Measurements from ENCODE around the gene RNASE1. TPM values are rescaled to one million over a fixed set of nuclear protein-coding genes. Genes with fewer than 3 reads are reported as not detected.

The RNASE1 gene
- total RNA-seq, result 100 to 1,000 TPM in 1 of 6 experiments, 10 to 100 TPM in 5; 20.1 to 106 (median 34.1) TPM
- long read RNA-seq, transcript RNASE1-202 (2 exons, 1,348 nt), result major isoform, 11 of 12 reads
- long read RNA-seq, partial matches to known transcripts, result 1 of 12 reads
- long read RNA-seq, other reads (novel, unspliced or antisense), result 0 of 12 reads

- H3K36me3 ChIP-seq, result no peaks in the 10 kb centered on the region
- WGBS (ENCODE audit: insufficient coverage, low coverage, low lambda C conversion rate, missing lambda C conversion rate), result 26% methylated on average over 10 of the region's 11 CpGs
- peak within 1 kb of the TSS; percentile 18 to 24 (median 20) for H3K4me3 ChIP-seq
- ATAC-seq (peak; percentile 29 to 69 (median 55)), DNase-seq (no peak)
- H3K27ac ChIP-seq, result peak within 1 kb of the TSS in 2 of 3 donors; percentile 24 to 63
- no peaks in the 10 kb centered on the region for H3K27me3 ChIP-seq
- intact Hi-C loops (cut with DNase I), result no loop called here
- TF ChIP-seq CTCF (IDR thresholded peaks at IDR 0.05) (no peak), POLR2A (IDR thresholded peaks at IDR 0.05) (peak; percentile 31)
- H3K9me3 ChIP-seq, result no peaks in the 10 kb centered on the region
- peaks cover 0 to 7% (median 0%) of the 10 kb centered on the region in 4 donors for H3K4me1 ChIP-seq
Observed at GRCh38 chr14:20802341-20803084, at the start of gene RNASE1. RNASE1 (minus strand) TSS chr14:20802844; CDS start chr14:20802068, 776 bp downstream.

- H3K4me3 ChIP-seq, result no peak overlapping the region
- 43% methylated on average over 3 of the region's 4 CpGs for WGBS (ENCODE audit: insufficient coverage, low coverage, low lambda C conversion rate, missing lambda C conversion rate)
- no peaks in the 10 kb centered on the region for H3K36me3 ChIP-seq
- H3K27me3 ChIP-seq, result no peaks in the 10 kb centered on the region
- H3K27ac ChIP-seq, result no peak overlapping the region
- no peaks in the 10 kb centered on the region for H3K4me1 ChIP-seq
- H3K9me3 ChIP-seq, result no peaks in the 10 kb centered on the region
- DNase-seq, result no peak
- intact Hi-C loops (cut with DNase I), result no loop called here
- TF ChIP-seq POLR2A (IDR thresholded peaks at IDR 0.05), result no peak
- TF ChIP-seq CTCF (IDR thresholded peaks at IDR 0.05), result no peak
- ATAC-seq, result peak in 2 of 4 donors; percentile 16 to 20
Observed at GRCh38 chr14:20848955-20849570, 46.4 kb upstream of the RNASE1 start.

- no peaks in the 10 kb centered on the region for H3K4me1 ChIP-seq
- intact Hi-C loops (cut with DNase I), result no loop called here
- DNase-seq, result no peak
- no peak for TF ChIP-seq POLR2A (IDR thresholded peaks at IDR 0.05)
- no peak for TF ChIP-seq CTCF (IDR thresholded peaks at IDR 0.05)
- peak in 2 of 4 donors; percentile 20 to 51 for ATAC-seq
- no peak overlapping the region for H3K4me3 ChIP-seq
- WGBS (ENCODE audit: insufficient coverage, low coverage, low lambda C conversion rate, missing lambda C conversion rate), result 72% methylated on average over 9 of the region's 9 CpGs
- H3K9me3 ChIP-seq, result no peaks in the 10 kb centered on the region
- no peaks in the 10 kb centered on the region for H3K36me3 ChIP-seq
- no peaks in the 10 kb centered on the region for H3K27me3 ChIP-seq
- no peak overlapping the region for H3K27ac ChIP-seq
Observed at GRCh38 chr14:20848316-20848954, 45.8 kb upstream of the RNASE1 start.

- no peaks in the 10 kb centered on the region for H3K36me3 ChIP-seq
- WGBS (ENCODE audit: insufficient coverage, low coverage, low lambda C conversion rate, missing lambda C conversion rate), result 49% methylated on average over 3 of the region's 6 CpGs
- H3K27ac ChIP-seq, result no peak overlapping the region
- no peaks in the 10 kb centered on the region for H3K4me1 ChIP-seq
- TF ChIP-seq CTCF (IDR thresholded peaks at IDR 0.05), result no peak
- no peak for TF ChIP-seq POLR2A (IDR thresholded peaks at IDR 0.05)
- intact Hi-C loops (cut with DNase I), result no loop called here
- no peaks in the 10 kb centered on the region for H3K27me3 ChIP-seq
- DNase-seq (no peak), ATAC-seq (peak in 1 of 4 donors; percentile 16)
- H3K9me3 ChIP-seq, result no peaks in the 10 kb centered on the region
- H3K4me3 ChIP-seq, result no peak overlapping the region
Observed at GRCh38 chr14:20846560-20846959, 43.9 kb upstream of the RNASE1 start.
